Lung (tissue), 12 donors: ENCODE results near the gene ZNF296. TPM values are rescaled to one million over a fixed set of nuclear protein-coding genes. Genes with fewer than 3 reads are reported as not detected.
A peak's percentile ranks its signal among the peaks of the same experiment; 100 is the strongest.

Source experiments
- ATAC-seq: fragments of 200-7000 bp; cut with Tn5 transposase; one replicate; pipeline ENCODE4 v1.9.1; 2020; ENCODE audit warnings: moderate number of reproducible peaks; ENCODE audit not compliant: insufficient read depth, low FRiP score
- DNase-seq, 3 donors: peaks; one replicate each; pipeline ENCODE4 v3.0.0-alpha.2; 2013 to 2017
- H3K27ac ChIP-seq, 2 donors: one replicate each; pipeline ENCODE4 v1.5.1; 2013; ENCODE audit warnings: mild to moderate bottlenecking in 2 of 2, moderate library complexity in 2 of 2, control low read depth in 1 of 2, inconsistent platforms in 1 of 2, low read depth in 1 of 2, low read length in 1 of 2
- H3K27me3 ChIP-seq, 3 donors: one replicate each; pipeline ENCODE4 v1.5.1; 2013; ENCODE audit warnings: low read length in 2 of 3; ENCODE audit not compliant: control insufficient read depth in 3 of 3, insufficient read depth in 3 of 3
- H3K36me3 ChIP-seq, 4 donors: one replicate each; pipeline ENCODE4 v1.5.1; 2013; ENCODE audit warnings: low read length in 4 of 4, mild to moderate bottlenecking in 1 of 4, moderate library complexity in 1 of 4; ENCODE audit not compliant: control insufficient read depth in 4 of 4, insufficient read depth in 4 of 4
- H3K4me1 ChIP-seq, 5 donors: one replicate each; pipeline ENCODE4 v1.5.1; 2013; ENCODE audit warnings: low read length in 5 of 5, mild to moderate bottlenecking in 2 of 5, moderate library complexity in 1 of 5; ENCODE audit not compliant: control insufficient read depth in 5 of 5, insufficient read depth in 5 of 5
- H3K4me3 ChIP-seq: one replicate; pipeline ENCODE4 v1.5.1; 2013; ENCODE audit warnings: mild to moderate bottlenecking, control low read depth, moderate library complexity
- H3K9ac ChIP-seq, 2 donors: one replicate each; pipeline ENCODE4 v1.5.1; 2013; ENCODE audit warnings: low read length in 2 of 2, control low read depth in 1 of 2; ENCODE audit not compliant: insufficient read depth in 1 of 2
- H3K9me3 ChIP-seq, 4 donors: one replicate each; pipeline ENCODE4 v1.5.1; 2013; ENCODE audit warnings: low read length in 3 of 4, mild to moderate bottlenecking in 1 of 4, moderate library complexity in 1 of 4; ENCODE audit not compliant: control insufficient read depth in 4 of 4, insufficient read depth in 3 of 4
- WGBS, 2 donors: extraction: QIAGEN DNeasy Blood & Tissue Kit; methylation state at CpG; one replicate each; pipeline ENCODE4 v1.1.7; 2013; 5-methylcytosine and 5-hydroxymethylcytosine counted together
- polyA plus RNA-seq, 2 donors: library from polyadenylated mRNA; stranded (reverse); fragments of 200-250 nt; gene quantifications; one replicate each; pipeline ENCODE4 v1.2.1, GENCODE V29; 2013
- total RNA-seq, 2 donors: library from RNA; depleted of rRNA in 1 of 2; stranded (reverse); fragments of >200 nt in 1 of 2; gene quantifications; one replicate each; pipeline ENCODE4 v1.2.1, GENCODE V29; 2014 to 2021
- TF ChIP-seq, protein P1 (sequence below): IDR thresholded peaks from 2 replicates; pipeline ENCODE4 v1.5.1; 2012; ENCODE audit warnings: mild to moderate bottlenecking; ENCODE audit errors: control extremely low read depth, extremely low read depth
- donor health status: control.
- donor health status: control.
- donor health status: Bipolar disorder and iron deficiency.
- donor health status: healthy.
- donor health status: DM: yes; HTN: yes; CAD: no.

The ZNF296 gene
- total and polyA plus RNA-seq, 4 donors: 0.43 to 3.9 (median 2.8) TPM

DNA sequence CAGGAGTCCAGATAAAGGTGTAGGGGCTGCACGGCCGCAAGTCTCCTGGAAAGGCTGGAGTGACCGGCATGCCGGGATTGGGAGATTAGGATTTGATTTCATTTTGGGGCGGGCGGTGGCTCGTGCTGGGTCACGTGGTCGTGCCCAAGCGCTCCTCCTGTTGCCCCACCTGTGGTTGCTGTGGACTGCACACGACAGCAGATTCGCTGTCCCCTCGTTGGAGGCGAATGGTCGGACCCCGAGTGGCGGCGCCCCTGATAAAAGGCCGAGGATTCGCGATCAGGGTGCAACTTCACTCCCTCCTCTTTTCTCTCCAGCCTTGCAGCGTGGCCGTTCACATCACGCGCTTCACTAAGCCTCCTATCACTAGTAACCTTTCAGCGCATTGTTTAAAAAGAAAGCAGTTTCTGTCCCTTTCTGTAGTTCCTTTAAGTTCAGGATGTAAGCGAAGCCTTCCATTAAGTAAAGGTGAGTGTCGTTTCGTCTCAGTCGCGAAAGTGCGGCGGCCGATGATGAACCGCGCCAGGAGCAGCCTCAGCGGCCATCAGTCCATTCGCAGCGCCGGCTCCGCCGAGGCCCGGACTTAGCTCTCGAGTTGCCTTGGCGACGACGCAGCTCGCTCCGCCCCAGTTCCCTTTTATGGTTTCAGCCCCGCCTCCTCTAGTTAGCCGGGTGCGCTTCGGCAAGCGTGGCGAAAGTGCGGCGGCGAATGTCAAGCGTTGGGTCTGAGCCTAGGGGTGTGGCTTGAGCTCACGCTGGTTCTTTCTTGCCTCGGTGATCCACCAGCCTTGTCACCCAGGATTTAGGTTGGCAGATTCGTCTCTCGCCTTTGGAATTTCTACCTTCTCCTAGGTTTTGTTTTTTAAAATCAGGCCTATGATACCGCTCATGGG, 15.0 kb upstream of the ZNF296 start:
- peak overlapping the region; percentile 11 for H3K4me3 ChIP-seq
- H3K27ac ChIP-seq: peak overlapping the region; percentile 69 to 84
- no peaks in the 10 kb centered on the region for H3K27me3 ChIP-seq
- 18 to 20% methylated on average over 64 of the region's 64 CpGs for WGBS, 2 donors
- DNase-seq (peak; percentile 99 to 100 (median 99)), ATAC-seq (peak; percentile 89)
- TF ChIP-seq, protein P1, sequence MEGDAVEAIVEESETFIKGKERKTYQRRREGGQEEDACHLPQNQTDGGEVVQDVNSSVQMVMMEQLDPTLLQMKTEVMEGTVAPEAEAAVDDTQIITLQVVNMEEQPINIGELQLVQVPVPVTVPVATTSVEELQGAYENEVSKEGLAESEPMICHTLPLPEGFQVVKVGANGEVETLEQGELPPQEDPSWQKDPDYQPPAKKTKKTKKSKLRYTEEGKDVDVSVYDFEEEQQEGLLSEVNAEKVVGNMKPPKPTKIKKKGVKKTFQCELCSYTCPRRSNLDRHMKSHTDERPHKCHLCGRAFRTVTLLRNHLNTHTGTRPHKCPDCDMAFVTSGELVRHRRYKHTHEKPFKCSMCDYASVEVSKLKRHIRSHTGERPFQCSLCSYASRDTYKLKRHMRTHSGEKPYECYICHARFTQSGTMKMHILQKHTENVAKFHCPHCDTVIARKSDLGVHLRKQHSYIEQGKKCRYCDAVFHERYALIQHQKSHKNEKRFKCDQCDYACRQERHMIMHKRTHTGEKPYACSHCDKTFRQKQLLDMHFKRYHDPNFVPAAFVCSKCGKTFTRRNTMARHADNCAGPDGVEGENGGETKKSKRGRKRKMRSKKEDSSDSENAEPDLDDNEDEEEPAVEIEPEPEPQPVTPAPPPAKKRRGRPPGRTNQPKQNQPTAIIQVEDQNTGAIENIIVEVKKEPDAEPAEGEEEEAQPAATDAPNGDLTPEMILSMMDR: no peak
- H3K9ac ChIP-seq: peak overlapping the region; percentile 20 to 66
- peaks cover 6 to 25% (median 14%) of the 10 kb centered on the region in 5 donors for H3K4me1 ChIP-seq
- H3K36me3 ChIP-seq: peaks cover 0 to 9% (median 2%) of the 10 kb centered on the region in 4 donors
- no peaks in the 10 kb centered on the region for H3K9me3 ChIP-seq

- peaks cover 0 to 9% (median 4%) of the 10 kb centered on the region in 4 donors for H3K36me3 ChIP-seq
- peaks cover 6 to 25% (median 11%) of the 10 kb centered on the region in 5 donors for H3K4me1 ChIP-seq
- no peaks in the 10 kb centered on the region for H3K9me3 ChIP-seq
- no peak overlapping the region for H3K4me3 ChIP-seq
- ATAC-seq: no peak
- H3K27me3 ChIP-seq: no peaks in the 10 kb centered on the region
- no peak for DNase-seq
- peak overlapping the region in 1 of 2 donors; percentile 81 for H3K27ac ChIP-seq
- H3K9ac ChIP-seq: no peak overlapping the region
- TF ChIP-seq, protein P1: no peak
- WGBS, 2 donors: 70 to 71% methylated on average over 5 of the region's 5 CpGs
Observed at GRCh38 chr19:45090606-45091005, 14.3 kb upstream of the ZNF296 start.

DNA sequence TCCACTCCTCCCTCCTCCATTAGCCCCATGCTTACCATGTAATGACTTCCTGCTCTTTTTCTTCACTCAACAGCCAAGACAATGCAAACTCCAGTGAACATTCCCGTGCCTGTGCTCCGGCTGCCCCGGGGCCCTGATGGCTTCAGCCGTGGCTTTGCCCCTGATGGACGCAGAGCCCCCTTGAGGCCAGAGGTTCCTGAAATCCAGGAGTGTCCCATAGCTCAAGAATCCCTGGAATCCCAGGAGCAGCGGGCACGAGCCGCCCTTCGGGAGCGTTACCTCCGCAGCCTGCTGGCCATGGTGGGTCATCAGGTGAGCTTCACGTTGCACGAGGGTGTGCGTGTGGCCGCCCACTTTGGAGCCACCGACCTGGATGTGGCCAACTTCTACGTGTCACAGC, 13.8 kb upstream of the ZNF296 start:
- Histone ChIP-seq H3K4me1 (peaks cover 6 to 22% (median 11%) of the 10 kb centered on the region in 5 donors), H3K9ac (no peak overlapping the region), H3K4me3 (no peak overlapping the region), H3K9me3 (no peaks in the 10 kb centered on the region), H3K27me3 (no peaks in the 10 kb centered on the region), H3K36me3 (peaks cover 0 to 12% (median 5%) of the 10 kb centered on the region in 4 donors), H3K27ac (no peak overlapping the region)
- TF ChIP-seq, protein P1: no peak
- ATAC-seq (no peak), DNase-seq (no peak)
- WGBS, 2 donors: 94 to 97% methylated on average over 17 of the region's 17 CpGs
